Testis (tissue), 2 donors: ENCODE measurements around the gene ULK4.

Experiments used
- CTCF ChIP-seq, 3 experiments: fragments of 450-650 bp in 2 of 3; fragments of 200-600 bp in 1 of 3; sonication (generic) in 1 of 3; IDR thresholded peaks; one replicate each; pipeline ENCODE4 v1.5.1; 2016 to 2019; ENCODE audit warnings: antibody characterized with exemption in 3 of 3, mild to moderate bottlenecking in 2 of 3, moderate library complexity in 1 of 3
- POLR2A ChIP-seq: fragments of 450-650 bp; IDR thresholded peaks from one replicate; pipeline ENCODE4 v1.6.1; 2017; ENCODE audit warnings: antibody characterized with exemption, mild to moderate bottlenecking, moderate library complexity

GRCh38 chr3:41592753-41593510 lies 369.0 kb downstream of the ULK4 start:
- no peak for TF ChIP-seq CTCF (IDR thresholded peaks at IDR 0.05)
- no peak for TF ChIP-seq POLR2A
